Neural cell (in vitro differentiated cells): ENCODE measurements around the gene ARHGAP9. TPM values are rescaled to one million over a fixed set of nuclear protein-coding genes. Genes with fewer than 3 reads are reported as not detected.

Experiments
- H2AFZ ChIP-seq: fragments of 200-600, 300-800 bp; sonication (generic), shearing (Covaris generic); 2 replicates; pipeline ENCODE4 v1.6.0; 2014; ENCODE audit warnings: low read depth, mild to moderate bottlenecking, antibody characterized with exemption, low read length, moderate library complexity
- H3F3A ChIP-seq: fragments of 200-600 bp; shearing (Covaris generic); 2 replicates; pipeline ENCODE4 v1.6.1; 2016; ENCODE audit warnings: mild to moderate bottlenecking, moderate library complexity, mixed read lengths, antibody characterized with exemption, low read length; ENCODE audit not compliant: insufficient read depth, poor library complexity, severe bottlenecking
- H3K27ac ChIP-seq: fragments of 200-600, 300-800 bp; sonication (generic), shearing (Covaris generic); 2 replicates; pipeline ENCODE4 v1.5.1; 2014; ENCODE audit warnings: mild to moderate bottlenecking, low read length, moderate library complexity
- H3K27me3 ChIP-seq: fragments of 300-800, 200-600 bp; sonication (generic), shearing (Covaris generic); 2 replicates; pipeline ENCODE4 v1.6.0; 2014; ENCODE audit warnings: mild to moderate bottlenecking, low read depth, low read length, moderate library complexity; ENCODE audit not compliant: insufficient read depth
- H3K36me3 ChIP-seq: fragments of 300-800, 200-600 bp; sonication (generic), shearing (Covaris generic); 2 replicates; pipeline ENCODE4 v1.5.1; 2014; ENCODE audit warnings: mild to moderate bottlenecking, antibody characterized with exemption, low read length, moderate library complexity; ENCODE audit not compliant: insufficient read depth
- H3K4me2 ChIP-seq: fragments of 300-800, 200-600 bp; sonication (generic), shearing (Covaris generic); 2 replicates; pipeline ENCODE4 v1.6.0; 2014; ENCODE audit warnings: mild to moderate bottlenecking, low read length
- H3K4me3 ChIP-seq: fragments of 300-800, 200-600 bp; sonication (generic), shearing (Covaris generic); 2 replicates; pipeline ENCODE4 v1.5.1; 2014; ENCODE audit warnings: mild to moderate bottlenecking, low read length, moderate library complexity
- H3K79me2 ChIP-seq: fragments of 200-600 bp; shearing (Covaris generic); replicated peaks from 2 replicates; pipeline ENCODE4 v1.6.0; 2014; ENCODE audit warnings: mild to moderate bottlenecking, low read length, moderate library complexity; ENCODE audit not compliant: insufficient read depth
- H3K9ac ChIP-seq: fragments of 300-800, 200-600 bp; sonication (generic), shearing (Covaris generic); 2 replicates; pipeline ENCODE4 v1.6.1; 2016; ENCODE audit warnings: mild to moderate bottlenecking, low read length, mixed read lengths
- H3K9me2 ChIP-seq: fragments of 200-600 bp; shearing (Covaris generic); 2 replicates; pipeline ENCODE4 v1.6.1; 2016; ENCODE audit warnings: mild to moderate bottlenecking, low read length, mixed read lengths; ENCODE audit not compliant: insufficient read depth
- H3K9me3 ChIP-seq: fragments of 200-600, 300-800 bp; sonication (generic), shearing (Covaris generic); 2 replicates; pipeline ENCODE4 v1.6.1; 2016; ENCODE audit warnings: mild to moderate bottlenecking, mixed run types, low read length, moderate library complexity, mixed read lengths
- H4K20me1 ChIP-seq: fragments of 200-600 bp; shearing (Covaris generic); 2 replicates; pipeline ENCODE4 v1.6.1; 2016; ENCODE audit warnings: mild to moderate bottlenecking, mixed run types; ENCODE audit not compliant: insufficient read depth
- CTCF ChIP-seq: fragments of 450-650 bp; IDR thresholded peaks from 2 replicates; pipeline ENCODE4 v1.5.1; 2014; ENCODE audit warnings: antibody characterized with exemption, mild to moderate bottlenecking, moderate library complexity; ENCODE audit not compliant: poor library complexity, severe bottlenecking
- EP300 ChIP-seq: fragments of 450-650 bp; conservative IDR thresholded peaks from 2 replicates; pipeline ENCODE4 v1.6.1; 2014; ENCODE audit warnings: antibody characterized with exemption, mild to moderate bottlenecking, moderate library complexity; ENCODE audit not compliant: poor library complexity, severe bottlenecking
- EZH2 ChIP-seq: fragments of 200-600, 300-800 bp; shearing (Covaris generic), sonication (generic); IDR thresholded peaks from 2 replicates; pipeline ENCODE4 v1.6.1; 2014; ENCODE audit warnings: antibody characterized with exemption, low read length, borderline replicate concordance, mild to moderate bottlenecking; ENCODE audit not compliant: insufficient read depth, poor library complexity, severe bottlenecking
- MXI1 ChIP-seq: fragments of 450-650 bp; conservative IDR thresholded peaks from 2 replicates; pipeline ENCODE4 v1.6.1; 2014; ENCODE audit warnings: antibody characterized with exemption, mild to moderate bottlenecking; ENCODE audit not compliant: poor library complexity, severe bottlenecking
- POLR2AphosphoS5 ChIP-seq: IDR thresholded peaks from 2 replicates; pipeline ENCODE4 v1.6.1; 2012
- RAD21 ChIP-seq: fragments of 450-650 bp; conservative IDR thresholded peaks from 2 replicates; pipeline ENCODE4 v1.6.1; 2014; ENCODE audit warnings: antibody characterized with exemption, mild to moderate bottlenecking, moderate library complexity
- REST ChIP-seq: IDR thresholded peaks from 2 replicates; pipeline ENCODE4 v1.6.1; 2012; ENCODE audit warnings: borderline replicate concordance
- SMC3 ChIP-seq: fragments of 450-650 bp; conservative IDR thresholded peaks from 2 replicates; pipeline ENCODE4 v1.6.1; 2014; ENCODE audit warnings: antibody characterized with exemption, mild to moderate bottlenecking, moderate library complexity; ENCODE audit not compliant: poor library complexity
- TAF1 ChIP-seq: IDR thresholded peaks from 2 replicates; pipeline ENCODE4 v1.6.1; 2012; ENCODE audit warnings: low read depth
- polyA plus RNA-seq: library from polyadenylated mRNA; depleted of rRNA; stranded (reverse); fragments of >200 nt; gene quantifications from 2 replicates; pipeline ENCODE4 v1.2.3, GENCODE V29; 2014

The ARHGAP9 gene
- polyA plus RNA-seq, 1 donor from 2014 or later = not detected

DNA sequence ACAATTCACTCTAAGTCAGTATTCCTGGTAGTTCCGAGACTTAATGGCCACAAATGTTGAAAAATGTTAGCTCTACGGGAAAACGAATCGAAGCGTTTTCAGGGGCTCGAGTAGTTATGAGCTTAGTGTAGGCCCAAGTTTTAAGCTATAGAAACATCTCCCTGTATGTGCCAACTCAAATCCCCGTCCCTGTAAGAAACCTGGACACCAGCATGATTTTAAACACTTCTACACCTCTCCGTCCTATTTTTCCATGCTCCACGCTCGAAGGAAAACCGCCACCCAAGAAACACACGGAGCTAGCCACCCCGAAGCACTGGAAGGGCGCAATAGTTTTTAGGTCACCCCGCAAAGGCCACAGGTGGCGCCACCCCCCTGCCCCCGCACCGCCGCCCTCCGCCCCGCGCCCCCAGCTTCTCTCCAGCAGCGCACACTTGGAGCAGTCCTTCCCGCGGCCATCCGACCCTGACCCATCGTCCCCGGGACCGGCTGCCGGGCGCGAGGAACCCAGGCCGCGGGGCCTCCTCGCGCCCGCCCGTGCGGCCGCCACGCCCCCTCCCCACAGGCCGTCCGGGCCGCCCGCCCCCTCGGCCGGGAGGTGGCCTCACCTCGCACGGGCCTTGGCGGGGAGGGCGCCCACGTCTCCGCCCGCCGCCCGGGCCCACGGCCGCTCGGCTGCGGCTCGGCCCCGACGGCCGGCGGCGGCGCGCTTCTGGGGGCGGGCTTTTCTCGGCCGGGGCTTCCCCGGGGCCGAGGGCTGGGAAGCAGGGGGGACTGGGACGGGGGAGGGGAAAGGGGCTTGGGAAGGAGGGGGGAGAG, 49.3 kb downstream of the ARHGAP9 start:
- Histone ChIP-seq H3K9me2 (no peaks in the 10 kb centered on the region), H3F3A (no peaks in the 10 kb centered on the region), H2AFZ (peak overlapping the region; percentile 56), H3K79me2 (peaks cover 18% of the 10 kb centered on the region), H3K4me3 (peak overlapping the region; percentile 68), H3K36me3 (no peaks in the 10 kb centered on the region), H3K27me3 (no peaks in the 10 kb centered on the region), H3K27ac (peak overlapping the region; percentile 72), H3K9ac (peak overlapping the region; percentile 77), H3K4me2 (peak overlapping the region; percentile 79), H4K20me1 (no peaks in the 10 kb centered on the region), H3K9me3 (no peaks in the 10 kb centered on the region)
- TF ChIP-seq EP300 (no peak), REST (no peak), POLR2AphosphoS5 (no peak), MXI1 (no peak), RAD21 (no peak), EZH2 (no peak), SMC3 (no peak), TAF1 (no peak), CTCF (no peak)

DNA sequence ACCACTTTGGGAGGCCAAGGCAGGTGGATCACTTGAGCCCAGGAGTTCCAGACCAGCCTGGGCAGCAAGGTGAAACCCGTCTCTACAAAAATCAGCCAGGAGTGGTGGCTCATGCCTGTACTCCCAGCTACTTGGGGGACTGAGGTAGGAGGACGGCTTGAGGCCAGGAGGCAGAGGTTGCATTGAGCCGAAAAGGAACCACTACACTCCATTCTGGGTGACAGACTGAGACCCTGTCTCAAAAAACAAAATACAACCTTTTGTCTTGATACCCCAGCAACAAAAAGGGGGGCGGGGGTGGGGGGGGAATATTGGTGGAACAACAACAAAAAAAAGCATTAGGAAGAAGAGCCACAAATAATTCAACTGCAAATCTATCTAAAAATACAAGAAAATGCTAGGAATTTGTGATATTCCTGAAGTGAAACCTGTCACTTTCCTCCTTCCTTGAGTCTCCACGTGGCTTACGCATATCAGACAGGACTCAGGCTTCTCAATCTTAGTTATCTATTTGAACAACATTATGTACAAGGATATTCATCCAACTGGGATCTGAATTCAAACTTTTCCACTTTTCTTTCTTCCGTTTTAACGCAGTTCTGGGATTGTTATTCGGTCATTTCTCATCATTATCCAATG, 50.1 kb downstream of the ARHGAP9 start:
- no peaks in the 10 kb centered on the region for H3K27me3 ChIP-seq
- H2AFZ ChIP-seq = no peak overlapping the region

More for the DNA sequence above, 50.1 kb downstream of the ARHGAP9 start:
- Histone ChIP-seq H3K9me3 (no peaks in the 10 kb centered on the region), H4K20me1 (no peaks in the 10 kb centered on the region), H3K36me3 (no peaks in the 10 kb centered on the region), H3K9me2 (no peaks in the 10 kb centered on the region), H3K4me3 (peak overlapping the region; percentile 68), H3K4me2 (peak overlapping the region; percentile 79), H3K79me2 (peaks cover 20% of the 10 kb centered on the region), H3K27ac (peak overlapping the region; percentile 61), H3K9ac (peak overlapping the region; percentile 77), H3F3A (no peaks in the 10 kb centered on the region)
- no peak for TF ChIP-seq EP300
- TF ChIP-seq MXI1 = peak; percentile 44
- no peak for TF ChIP-seq SMC3
- no peak for TF ChIP-seq POLR2AphosphoS5
